Activated T-helper 1 cell treated with anti-CD3 and anti-CD28 coated beads, Interleukin-12 subunit alpha, Interleukin-12 subunit beta, Interleukin-2, Interleukin-4 antibody, amounts not matched to agents 30 ng/mL and 10 ng/mL and 1 ng/mL, durations not matched to agents 14 hours and 24 hours and 36 hours (primary cell): ENCODE measurements around the gene MAMLD1. TPM values are rescaled to one million over a fixed set of nuclear protein-coding genes. Genes with fewer than 3 reads are reported as not detected.

Experiments
- DNase-seq: peaks from one replicate; pipeline ENCODE4 v3.0.0; 2021; ENCODE audit warnings: low spot score
- H3K27ac Mint-ChIP-seq: one replicate; pipeline ENCODE4 v1.8.0; 2021; ENCODE audit warnings: mild to moderate bottlenecking, mixed read lengths
- H3K27me3 Mint-ChIP-seq: one replicate; pipeline ENCODE4 v1.8.0; 2022; ENCODE audit warnings: mild to moderate bottlenecking, moderate library complexity, mixed read lengths; ENCODE audit not compliant: insufficient read depth
- H3K36me3 Mint-ChIP-seq: one replicate; pipeline ENCODE4 v1.8.0; 2021; ENCODE audit warnings: low read depth, mixed read lengths
- H3K4me1 Mint-ChIP-seq: one replicate; pipeline ENCODE4 v1.8.0; 2021; ENCODE audit warnings: low read depth, mixed read lengths
- H3K4me3 Mint-ChIP-seq: one replicate; pipeline ENCODE4 v1.8.0; 2021; ENCODE audit warnings: mild to moderate bottlenecking, moderate library complexity, mixed read lengths
- H3K9me3 Mint-ChIP-seq: one replicate; pipeline ENCODE4 v1.8.0; 2021; ENCODE audit warnings: mixed read lengths
- intact Hi-C: fragments of 100-400 bp; cut with micrococcal nuclease; formaldehyde crosslinking; loops from one replicate; pipeline ENCODE4 v1.15.1; 2024
- total RNA-seq: library from RNA; stranded (reverse); gene quantifications from 2 replicates; pipeline ENCODE4 v1.2.3, GENCODE V29; 2022

MAMLD1 gene
- total RNA-seq, 1 donor from 2014 or later, result 19.2 TPM

GRCh38 chrX:150372756-150373155, 9.6 kb downstream of the MAMLD1 start:
- no peak overlapping the region for H3K27ac Mint-ChIP-seq
- H3K36me3 Mint-ChIP-seq, result peaks cover 11% of the 10 kb centered on the region
- H3K4me1 Mint-ChIP-seq, result no peaks in the 10 kb centered on the region
- H3K27me3 Mint-ChIP-seq, result no peaks in the 10 kb centered on the region
- no peak overlapping the region for H3K4me3 Mint-ChIP-seq
- no peaks in the 10 kb centered on the region for H3K9me3 Mint-ChIP-seq
- intact Hi-C loops, result no loop called here
- no peak for DNase-seq

GRCh38 chrX:150375243-150375770, 12.2 kb downstream of the MAMLD1 start:
- no peak for DNase-seq
- Mint-ChIP-seq H3K36me3 (peaks cover 9% of the 10 kb centered on the region), H3K4me1 (no peaks in the 10 kb centered on the region), H3K4me3 (no peak overlapping the region), H3K27me3 (no peaks in the 10 kb centered on the region), H3K9me3 (no peaks in the 10 kb centered on the region), H3K27ac (no peak overlapping the region)
- intact Hi-C loops, result no loop called here

GRCh38 chrX:150377005-150377404, 13.9 kb downstream of the MAMLD1 start:
- Mint-ChIP-seq H3K36me3 (peaks cover 8% of the 10 kb centered on the region), H3K4me3 (no peak overlapping the region), H3K27me3 (no peaks in the 10 kb centered on the region), H3K9me3 (no peaks in the 10 kb centered on the region), H3K4me1 (no peaks in the 10 kb centered on the region), H3K27ac (no peak overlapping the region)
- intact Hi-C loops, result no loop called here
- DNase-seq, result no peak

GRCh38 chrX:150405006-150405405, 41.9 kb downstream of the MAMLD1 start:
- DNase-seq, result no peak
- no peaks in the 10 kb centered on the region for H3K9me3 Mint-ChIP-seq

GRCh38 chrX:150405576-150405975, 42.5 kb downstream of the MAMLD1 start:
- H3K4me1 Mint-ChIP-seq, result peaks cover 31% of the 10 kb centered on the region
- H3K27me3 Mint-ChIP-seq, result no peaks in the 10 kb centered on the region
- H3K4me3 Mint-ChIP-seq, result no peak overlapping the region
- intact Hi-C loops, result no loop called here
- H3K9me3 Mint-ChIP-seq, result no peaks in the 10 kb centered on the region
- no peak for DNase-seq
- no peak overlapping the region for H3K27ac Mint-ChIP-seq
- H3K36me3 Mint-ChIP-seq, result peaks cover 12% of the 10 kb centered on the region

More at GRCh38 chrX:150405006-150405405, 41.9 kb downstream of the MAMLD1 start:
- Mint-ChIP-seq H3K36me3 (peaks cover 9% of the 10 kb centered on the region), H3K4me3 (no peak overlapping the region), H3K27ac (no peak overlapping the region), H3K27me3 (no peaks in the 10 kb centered on the region), H3K4me1 (peaks cover 25% of the 10 kb centered on the region)
- intact Hi-C loops, result no loop called here

GRCh38 chrX:150406596-150406995, 43.5 kb downstream of the MAMLD1 start:
- Mint-ChIP-seq H3K9me3 (no peaks in the 10 kb centered on the region), H3K27ac (no peak overlapping the region), H3K4me1 (peaks cover 35% of the 10 kb centered on the region), H3K36me3 (peaks cover 15% of the 10 kb centered on the region), H3K4me3 (no peak overlapping the region), H3K27me3 (no peaks in the 10 kb centered on the region)
- intact Hi-C loops, result no loop called here
- DNase-seq, result no peak

GRCh38 chrX:150408007-150408406, 44.9 kb downstream of the MAMLD1 start:
- H3K9me3 Mint-ChIP-seq, result no peaks in the 10 kb centered on the region
- DNase-seq, result no peak
- intact Hi-C loops, result no loop called here
- peaks cover 44% of the 10 kb centered on the region for H3K4me1 Mint-ChIP-seq
- no peak overlapping the region for H3K27ac Mint-ChIP-seq
- no peak overlapping the region for H3K4me3 Mint-ChIP-seq
- peaks cover 15% of the 10 kb centered on the region for H3K36me3 Mint-ChIP-seq
- no peaks in the 10 kb centered on the region for H3K27me3 Mint-ChIP-seq

- Mint-ChIP-seq H3K27ac (no peak overlapping the region), H3K4me3 (no peak overlapping the region), H3K9me3 (no peaks in the 10 kb centered on the region), H3K36me3 (peaks cover 17% of the 10 kb centered on the region), H3K4me1 (peaks cover 45% of the 10 kb centered on the region), H3K27me3 (no peaks in the 10 kb centered on the region)
- intact Hi-C loops, result no loop called here
- no peak for DNase-seq
These were observed 45.4 kb downstream of the MAMLD1 start for GRCh38 chrX:150408561-150408960.

- H3K9me3 Mint-ChIP-seq, result no peaks in the 10 kb centered on the region
- H3K4me3 Mint-ChIP-seq, result peak overlapping the region; percentile 19
- no peak for DNase-seq
- no peaks in the 10 kb centered on the region for H3K27me3 Mint-ChIP-seq
- peaks cover 39% of the 10 kb centered on the region for H3K4me1 Mint-ChIP-seq
- intact Hi-C loops, result no loop called here
- peaks cover 19% of the 10 kb centered on the region for H3K36me3 Mint-ChIP-seq
- H3K27ac Mint-ChIP-seq, result no peak overlapping the region
These were observed 46.4 kb downstream of the MAMLD1 start for GRCh38 chrX:150409486-150409885.

GRCh38 chrX:150409964-150410363, 46.8 kb downstream of the MAMLD1 start:
- H3K27me3 Mint-ChIP-seq, result no peaks in the 10 kb centered on the region
- no peaks in the 10 kb centered on the region for H3K9me3 Mint-ChIP-seq
- DNase-seq, result no peak
- H3K4me3 Mint-ChIP-seq, result peak overlapping the region; percentile 39
- no peak overlapping the region for H3K27ac Mint-ChIP-seq
- H3K4me1 Mint-ChIP-seq, result peaks cover 39% of the 10 kb centered on the region
- H3K36me3 Mint-ChIP-seq, result peaks cover 19% of the 10 kb centered on the region
- intact Hi-C loops, result no loop called here

- peak overlapping the region; percentile 40 for H3K27ac Mint-ChIP-seq
- H3K4me1 Mint-ChIP-seq, result peaks cover 39% of the 10 kb centered on the region
- intact Hi-C loops, result no loop called here
- DNase-seq, result peak; percentile 4
- no peaks in the 10 kb centered on the region for H3K9me3 Mint-ChIP-seq
- peaks cover 19% of the 10 kb centered on the region for H3K36me3 Mint-ChIP-seq
- peak overlapping the region; percentile 39 for H3K4me3 Mint-ChIP-seq
- no peaks in the 10 kb centered on the region for H3K27me3 Mint-ChIP-seq
These were observed 47.4 kb downstream of the MAMLD1 start for GRCh38 chrX:150410513-150410912.

- no peaks in the 10 kb centered on the region for H3K27me3 Mint-ChIP-seq
- H3K9me3 Mint-ChIP-seq, result no peaks in the 10 kb centered on the region
- no peak overlapping the region for H3K4me3 Mint-ChIP-seq
- H3K27ac Mint-ChIP-seq, result no peak overlapping the region
- intact Hi-C loops, result no loop called here
- no peak for DNase-seq
- H3K36me3 Mint-ChIP-seq, result peaks cover 16% of the 10 kb centered on the region
- H3K4me1 Mint-ChIP-seq, result peaks cover 39% of the 10 kb centered on the region
These were observed 48.5 kb downstream of the MAMLD1 start for GRCh38 chrX:150411656-150412055.

GRCh38 chrX:150414228-150414627, 51.1 kb downstream of the MAMLD1 start:
- intact Hi-C loops, result no loop called here
- Mint-ChIP-seq H3K36me3 (peaks cover 13% of the 10 kb centered on the region), H3K27me3 (no peaks in the 10 kb centered on the region), H3K4me3 (no peak overlapping the region), H3K27ac (no peak overlapping the region), H3K9me3 (no peaks in the 10 kb centered on the region), H3K4me1 (peaks cover 30% of the 10 kb centered on the region)
- DNase-seq, result no peak

- H3K36me3 Mint-ChIP-seq, result peaks cover 4% of the 10 kb centered on the region
- no peaks in the 10 kb centered on the region for H3K9me3 Mint-ChIP-seq
- no peak overlapping the region for H3K4me3 Mint-ChIP-seq
- no peaks in the 10 kb centered on the region for H3K27me3 Mint-ChIP-seq
- peaks cover 13% of the 10 kb centered on the region for H3K4me1 Mint-ChIP-seq
- DNase-seq, result no peak
- intact Hi-C loops, result no loop called here
- H3K27ac Mint-ChIP-seq, result no peak overlapping the region
These were observed 53.4 kb downstream of the MAMLD1 start for GRCh38 chrX:150416469-150416868.
